Fibroblast of skin of left quadriceps (primary cell): Measurements from ENCODE around the gene ROBO3.

ENCODE experiments used
- DNase-seq, 2 experiments: peaks; one replicate each; pipeline ENCODE4 v3.0.0-alpha.2; 2013; ENCODE audit warnings: low read depth in 2 of 2

The ROBO3 gene

DNA sequence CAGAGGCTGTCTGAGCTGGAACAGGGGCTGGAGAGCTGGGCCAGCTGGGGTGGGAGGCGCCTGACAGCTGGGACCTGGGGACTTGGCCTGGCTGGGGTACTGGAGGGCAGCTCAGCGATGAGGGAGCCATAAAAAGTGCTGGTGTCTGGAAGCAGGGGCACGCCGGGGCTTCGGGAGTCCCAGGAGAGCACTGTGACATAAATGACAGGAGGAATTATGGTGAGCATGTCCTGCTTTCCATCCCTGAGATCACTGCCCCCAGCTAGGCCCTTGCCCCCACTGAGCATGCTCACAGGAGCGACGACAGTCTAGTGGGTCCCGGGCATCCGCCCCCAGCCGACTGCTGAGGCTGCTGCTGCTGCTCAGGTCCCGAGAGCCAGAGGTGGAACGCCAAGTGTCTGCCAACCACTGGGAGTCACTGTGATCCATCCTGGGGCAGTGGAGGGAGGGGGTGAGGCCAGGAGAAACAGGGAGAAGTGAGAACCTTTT is 26.2 kb downstream of the ROBO3 start:
- no peak for DNase-seq

DNA sequence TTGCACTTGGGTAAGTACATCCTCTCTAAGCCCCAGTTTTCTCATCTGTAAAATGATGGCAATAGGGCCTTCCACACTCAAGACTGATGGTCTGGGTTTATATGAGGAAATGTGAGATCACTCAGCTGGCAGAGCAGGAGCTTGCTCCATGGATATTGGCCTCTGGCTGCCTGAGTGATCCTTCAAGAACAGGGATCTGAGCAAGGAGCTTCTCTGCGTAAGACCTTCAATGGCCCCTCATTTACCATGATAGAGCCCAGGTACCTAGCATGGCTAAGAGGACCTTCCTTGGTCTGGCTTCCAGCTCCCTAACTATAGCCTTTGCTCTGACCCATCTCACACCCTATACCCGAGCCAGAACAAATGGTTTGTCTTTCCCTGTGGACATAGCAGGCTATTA is 26.9 kb downstream of the ROBO3 start:
- DNase-seq: no peak

- no peak for DNase-seq
Observed at GRCh38 chr11:124892750-124893454, 27.7 kb downstream of the ROBO3 start.

DNA sequence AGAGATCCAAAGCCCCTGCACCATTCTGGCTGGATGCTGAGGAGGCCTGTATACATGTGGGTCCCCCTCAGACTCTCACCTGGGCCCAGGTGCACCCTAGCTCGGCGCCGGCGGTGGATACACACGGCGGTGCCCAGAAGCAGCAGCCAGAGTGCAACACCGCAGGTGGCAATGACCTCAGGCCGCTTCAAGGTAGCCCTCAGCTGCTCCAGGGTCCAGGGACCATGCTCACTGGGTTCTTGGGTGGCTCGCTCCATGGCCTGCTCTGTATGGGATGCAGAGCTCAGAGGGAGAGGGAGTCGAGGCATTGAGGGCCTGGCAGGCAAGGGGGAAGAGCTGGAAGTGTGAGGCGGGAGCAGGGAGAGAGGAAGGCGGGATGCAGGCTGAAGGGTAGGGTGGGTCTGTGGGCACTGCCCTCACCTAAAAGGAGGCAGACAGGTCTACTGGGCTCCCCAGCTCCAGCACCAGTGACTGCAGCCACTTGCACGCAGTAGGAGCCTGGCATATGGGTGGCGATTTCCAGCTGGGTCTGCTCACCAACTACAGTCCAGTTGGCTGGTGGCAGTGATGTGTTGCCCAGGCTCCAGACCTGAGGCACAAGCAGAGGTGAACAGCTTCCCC is 28.7 kb downstream of the ROBO3 start:
- no peak for DNase-seq

DNA sequence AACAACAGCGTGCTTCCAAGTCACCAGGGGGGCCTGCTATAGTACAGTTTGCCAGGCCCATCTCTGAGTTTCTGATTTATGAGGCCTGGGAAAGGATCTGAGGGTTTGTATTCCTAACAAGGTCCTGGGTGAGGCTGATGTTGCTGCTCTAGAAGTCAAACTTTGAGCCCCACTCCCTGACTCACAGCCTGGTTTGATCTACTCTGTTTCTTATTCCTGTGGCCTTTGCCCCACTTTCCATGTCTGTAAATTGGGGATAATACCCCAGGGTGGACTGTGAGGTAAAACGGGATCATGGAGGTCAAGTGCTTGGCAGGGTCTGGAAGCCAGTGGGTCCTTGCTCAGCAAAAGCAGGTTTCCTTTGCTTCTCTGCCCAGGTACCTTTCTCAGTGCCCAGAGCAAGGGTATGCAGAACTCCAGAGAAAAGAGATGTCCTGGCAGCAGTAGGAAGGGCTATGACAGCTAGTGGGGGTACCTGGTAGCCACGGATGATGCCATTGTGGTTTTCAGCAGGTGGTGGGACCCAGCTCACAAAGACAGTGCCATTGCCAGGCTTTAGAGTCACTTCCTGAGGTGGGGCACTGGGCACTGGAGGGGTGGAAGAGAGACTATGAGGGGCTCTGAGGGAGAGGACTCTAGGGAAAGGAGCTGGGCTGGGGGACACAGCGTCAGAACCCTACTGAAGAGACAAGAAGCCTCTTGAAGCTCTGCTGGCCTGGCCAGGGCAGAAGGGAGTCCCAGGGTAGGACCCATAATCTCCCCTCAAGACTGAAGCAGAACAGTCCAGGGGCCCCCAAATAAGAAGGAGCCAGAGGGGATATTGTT is 29.6 kb downstream of the ROBO3 start:
- no peak for DNase-seq

GRCh38 chr11:124895471-124895971 is 30.3 kb downstream of the ROBO3 start:
- no peak for DNase-seq

DNA sequence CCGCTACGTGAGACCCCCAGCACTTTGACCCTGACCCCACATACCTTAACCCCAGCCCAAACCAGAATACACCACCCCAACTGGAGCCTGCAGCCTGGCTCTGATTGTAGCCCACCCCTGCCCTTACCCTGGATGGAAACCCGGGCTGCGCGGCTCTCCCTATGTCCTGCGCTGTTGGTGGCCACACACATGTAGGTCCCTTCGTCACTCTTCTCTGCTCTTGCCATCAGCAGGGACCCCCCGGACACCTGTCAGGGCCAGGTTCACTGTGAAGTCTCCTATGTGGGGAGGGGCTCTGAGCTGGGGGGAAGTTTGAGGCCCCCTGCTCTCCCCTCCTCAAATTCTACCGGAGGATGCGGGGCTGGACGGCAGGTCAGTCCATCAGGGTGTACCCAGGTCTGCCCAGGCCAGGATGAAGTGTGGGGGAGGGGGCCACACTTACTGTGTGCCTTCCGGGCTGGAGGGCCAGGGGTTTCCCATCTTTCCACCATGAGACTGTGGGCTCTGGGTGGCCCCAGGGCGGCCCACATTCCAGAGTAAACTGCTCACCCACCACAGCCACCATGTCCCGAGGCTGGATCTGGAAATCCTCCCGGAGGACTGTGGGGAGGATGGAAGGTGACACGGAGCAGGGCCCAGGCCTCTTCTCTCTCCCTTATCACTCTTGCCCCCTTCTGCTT is 31.0 kb downstream of the ROBO3 start:
- no peak for DNase-seq

DNA sequence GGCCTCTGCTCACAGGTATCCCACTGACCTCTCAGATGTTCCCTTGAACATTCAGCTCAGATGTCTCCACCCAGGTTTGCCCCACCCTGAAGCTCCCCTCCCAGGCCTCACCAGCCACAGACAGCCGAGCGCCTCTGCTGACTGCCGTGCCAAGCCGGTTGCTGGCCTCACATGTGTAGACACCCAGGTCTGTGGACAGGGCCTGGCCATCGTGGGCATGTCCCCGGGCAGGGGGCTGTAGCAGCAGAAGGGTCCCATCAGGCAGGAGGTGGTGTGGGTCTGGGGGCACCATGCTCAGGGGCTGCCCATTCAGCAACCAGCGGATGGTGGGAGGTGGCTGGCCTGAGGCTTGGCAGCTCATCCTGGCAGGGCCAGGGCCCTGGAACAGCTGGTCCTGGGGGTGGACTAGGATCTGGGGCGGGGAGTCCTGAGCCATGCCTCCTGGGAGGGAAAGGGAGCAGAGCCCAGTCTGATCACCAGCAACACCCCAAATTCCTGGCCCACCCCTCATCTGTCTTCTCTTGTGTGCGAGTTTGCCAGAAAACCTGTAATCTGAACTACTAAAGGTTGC is 31.7 kb downstream of the ROBO3 start:
- DNase-seq: no peak

GRCh38 chr11:124897674-124898262 is 32.5 kb downstream of the ROBO3 start, which contains the start of gene ROBO4:
TSS of gene ROBO4 (minus strand) at chr11:124897865. CDS start at chr11:124897795, 70 bp downstream.
- DNase-seq: no peak

DNA sequence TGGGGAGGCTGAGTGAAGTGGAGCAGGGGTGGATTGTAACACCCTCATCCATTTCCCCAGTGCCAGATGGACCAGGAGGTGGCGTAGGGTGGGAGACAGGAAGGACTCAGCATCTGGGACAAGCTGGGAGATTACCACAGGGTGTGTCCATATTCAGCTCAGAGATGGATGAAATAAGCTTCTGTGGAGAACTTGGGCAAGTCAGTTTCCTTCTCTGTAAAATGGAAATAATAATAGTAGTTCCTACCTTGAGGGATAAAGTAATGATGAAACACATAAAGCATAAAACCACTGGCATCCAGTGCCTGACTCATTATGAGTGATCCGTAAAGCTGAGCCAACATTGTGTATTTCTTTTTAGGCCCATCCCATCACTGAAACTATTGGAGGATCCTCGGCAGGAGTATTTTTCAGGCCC is 33.0 kb downstream of the ROBO3 start:
- DNase-seq: peak; percentile 82

- peak in 1 of 2 experiments; percentile 45 for DNase-seq
Observed at GRCh38 chr11:124898711-124899110, 33.5 kb downstream of the ROBO3 start.

DNA sequence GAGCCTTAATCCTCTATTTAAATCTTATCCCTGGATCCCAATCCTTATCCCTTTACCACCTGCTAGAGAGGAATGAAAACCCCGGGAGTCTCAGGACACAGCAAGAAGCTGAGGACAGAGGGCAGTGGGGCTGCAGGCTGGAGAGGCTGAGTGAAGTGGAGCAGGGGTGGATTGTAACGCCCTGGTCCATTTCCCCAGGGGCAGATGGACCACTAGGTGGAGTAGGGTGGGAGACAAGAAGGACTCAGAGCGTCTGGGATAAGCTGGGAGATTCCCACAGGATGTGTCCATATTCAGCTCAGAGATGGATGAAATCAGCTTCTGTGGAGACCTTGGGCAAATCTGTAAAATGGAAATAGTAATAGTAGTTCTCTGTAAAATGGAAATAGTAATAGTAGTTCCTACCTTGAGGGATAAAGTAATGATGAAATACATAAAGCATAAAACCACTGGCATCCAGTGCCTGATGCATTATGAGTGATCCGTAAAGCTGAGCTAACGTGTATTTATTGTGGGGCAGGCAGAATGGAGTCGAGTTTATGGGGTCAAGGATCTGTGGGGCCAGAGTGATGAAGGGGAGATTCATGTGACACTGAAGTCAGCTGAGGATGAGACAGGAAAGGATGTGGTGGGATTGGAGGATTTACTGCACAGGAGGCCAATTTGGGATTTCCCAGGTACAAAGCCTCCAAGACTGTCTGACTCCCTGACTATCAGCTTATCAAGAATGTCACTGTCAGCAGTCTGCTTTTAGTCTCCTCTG is 34.3 kb downstream of the ROBO3 start:
- no peak for DNase-seq

DNA sequence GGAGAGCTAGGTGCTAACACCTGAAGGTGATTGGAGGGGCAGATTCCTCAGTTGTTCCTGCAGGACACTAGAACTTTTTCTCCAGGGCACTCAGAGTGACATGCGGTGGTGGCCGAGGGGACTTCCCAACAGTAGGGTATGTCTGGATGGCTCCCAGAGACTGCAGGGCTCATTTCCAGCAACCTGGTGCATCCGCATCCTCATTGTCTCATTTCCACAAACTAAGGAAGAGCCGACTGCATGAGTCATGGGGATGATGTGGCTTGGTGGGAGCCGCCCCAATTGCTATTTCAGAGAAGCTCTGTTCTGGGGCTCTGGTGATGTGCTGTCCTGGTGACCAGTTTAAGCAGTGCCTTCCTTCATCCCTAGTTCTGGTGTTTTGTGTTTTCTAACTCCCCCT is 35.2 kb downstream of the ROBO3 start:
- peak; percentile 81 to 83 for DNase-seq

- no peak for DNase-seq
Observed at GRCh38 chr11:124902616-124903015, 37.4 kb downstream of the ROBO3 start.

DNA sequence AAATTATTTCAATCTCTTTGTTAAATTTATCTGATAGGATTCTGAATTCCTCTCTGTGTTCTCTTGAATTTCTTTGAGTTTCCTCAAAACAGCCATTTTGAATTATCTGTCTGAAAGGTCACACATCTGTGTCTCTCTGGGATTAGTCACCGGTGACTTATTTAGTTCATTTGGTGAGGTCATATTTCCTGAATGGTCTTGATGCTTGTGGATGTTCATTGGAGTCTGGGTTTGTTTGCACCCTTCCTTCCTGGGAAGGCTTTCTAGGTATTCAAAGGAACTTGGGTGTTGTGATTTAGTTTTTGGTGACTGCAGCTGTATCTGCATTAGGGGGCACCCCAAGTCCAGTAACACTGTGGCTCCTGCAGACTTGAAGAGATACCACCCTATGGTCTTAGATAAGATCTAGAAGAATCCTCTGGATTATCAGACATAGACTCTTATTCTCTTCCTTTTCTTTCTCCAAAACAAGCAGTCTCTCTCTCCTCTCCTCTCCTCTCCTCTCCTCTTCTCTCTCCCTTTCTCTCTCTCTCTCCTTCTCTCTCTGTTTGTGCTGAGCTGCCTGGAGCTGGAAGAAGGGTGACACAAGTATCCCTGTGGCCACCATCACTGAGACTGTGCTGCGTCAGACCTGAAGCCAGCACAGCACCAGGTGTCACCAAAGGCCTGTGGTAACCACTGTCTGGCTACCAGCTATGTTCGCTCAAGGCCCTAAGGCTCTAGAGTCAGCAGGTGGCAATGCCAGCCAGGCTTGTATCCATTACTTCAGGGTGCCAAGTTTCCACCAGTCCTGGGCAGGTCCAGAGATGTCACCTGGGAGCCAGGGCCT is 50.5 kb downstream of the ROBO3 start:
- no peak for DNase-seq

- DNase-seq: no peak
Observed at GRCh38 chr11:124916370-124916710, 51.1 kb downstream of the ROBO3 start.

- no peak for DNase-seq
Observed at GRCh38 chr11:124917115-124917637, 51.9 kb downstream of the ROBO3 start.

- DNase-seq: no peak
Observed at GRCh38 chr11:124918950-124919349, 53.7 kb downstream of the ROBO3 start, which contains the start of gene HEPN1. TSS of gene HEPN1 (plus strand) at chr11:124919250.

GRCh38 chr11:124919898-124920297 is 54.7 kb downstream of the ROBO3 start:
- no peak for DNase-seq
